ENCODE data around the gene POLR3B.

- TF ChIP-seq CTCF (conservative IDR thresholded peaks at IDR 0.05; ENCODE audit: low read length) (no peak), EZH2phosphoT487 (IDR thresholded peaks at IDR 0.05; ENCODE audit: borderline replicate concordance, low read depth, low read length) (no peak)
Observed at GRCh38 chr12:106490264-106490663, 132.7 kb downstream of the POLR3B start.

Measured in OCI-LY7 (cell line).